ENCODE data around the gene RAET1E.
"Not testable (repeated sequence)": the region's sequence is repeated elsewhere in the genome, so short reads cannot be mapped to it uniquely, and the experiment has no call there.

RAET1E gene

DNA sequence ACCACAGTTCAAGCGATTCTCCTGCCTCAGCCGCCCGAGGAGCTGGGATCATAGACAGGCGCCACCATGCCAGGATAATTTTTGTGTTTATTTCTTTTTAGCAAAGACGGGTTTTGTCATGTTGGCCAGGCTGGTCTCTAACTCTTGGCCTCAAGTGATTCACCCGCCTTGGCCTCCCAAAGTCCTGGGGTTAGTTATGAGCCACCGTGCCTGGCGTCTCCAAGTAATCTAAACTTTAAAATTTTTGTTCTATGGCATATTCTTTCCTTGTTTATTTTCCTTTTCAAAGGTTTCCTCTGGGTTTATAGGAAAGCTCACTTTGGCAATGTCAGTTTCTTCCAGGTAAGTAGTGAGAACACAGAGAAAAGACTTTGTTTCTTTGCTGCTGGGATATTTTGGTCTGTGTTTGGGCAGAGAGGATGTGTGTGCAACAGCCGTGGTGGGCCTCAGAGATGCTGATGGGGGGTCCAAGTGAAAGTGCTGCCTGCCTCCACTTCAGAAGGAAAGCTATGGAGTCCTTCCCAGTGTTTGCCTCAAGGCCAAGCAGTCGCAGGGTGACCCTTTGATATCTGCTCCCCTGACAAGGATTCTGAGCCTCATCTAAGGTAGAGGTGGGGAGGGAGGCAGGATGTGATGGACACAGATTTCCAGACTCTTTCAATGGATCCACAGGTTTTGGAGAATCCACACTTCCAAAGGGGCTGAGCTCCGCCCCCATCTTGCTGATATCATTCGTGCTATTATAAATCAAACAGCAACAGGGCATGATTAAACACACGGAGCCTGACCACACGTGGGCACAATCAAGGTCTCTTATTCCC is 36.1 kb downstream of the RAET1E start:
- no peak for DNase-seq

DNA sequence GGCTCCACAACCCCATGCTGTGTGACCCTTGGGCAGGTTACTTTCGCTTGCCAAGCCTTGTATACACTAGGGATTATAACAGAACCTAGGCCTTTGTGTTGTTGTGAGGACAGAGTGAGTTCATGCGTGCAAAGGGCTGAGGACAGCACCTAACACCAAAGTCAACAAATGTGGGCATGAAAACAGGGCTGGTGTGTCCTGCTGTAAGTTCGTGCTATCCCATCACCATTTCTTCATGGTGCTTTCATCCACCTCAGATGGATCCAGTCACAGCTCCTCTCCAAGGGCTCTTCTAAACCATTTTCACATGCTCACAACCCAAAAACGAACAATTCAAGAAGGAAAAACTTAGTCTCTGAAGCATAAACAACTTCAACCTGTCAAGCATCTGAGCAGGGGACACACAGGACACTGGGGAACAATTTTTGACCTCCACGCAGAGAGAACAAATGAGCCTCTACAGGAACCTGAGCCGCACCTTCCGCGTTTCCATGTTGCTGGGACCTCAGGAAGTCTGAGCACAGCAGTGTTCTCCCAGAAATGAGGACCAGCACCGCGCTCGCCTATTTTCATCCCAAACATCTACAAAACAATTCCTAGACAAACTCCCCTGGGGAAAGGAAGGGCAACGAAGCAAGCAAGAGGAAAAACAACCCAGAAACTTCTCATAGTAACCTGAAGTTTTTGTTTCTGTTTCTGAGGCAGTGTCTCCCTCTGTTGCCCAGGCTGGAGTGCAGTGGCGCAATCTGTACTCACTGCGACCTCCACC is 36.9 kb downstream of the RAET1E start:
- no peak for DNase-seq

DNA sequence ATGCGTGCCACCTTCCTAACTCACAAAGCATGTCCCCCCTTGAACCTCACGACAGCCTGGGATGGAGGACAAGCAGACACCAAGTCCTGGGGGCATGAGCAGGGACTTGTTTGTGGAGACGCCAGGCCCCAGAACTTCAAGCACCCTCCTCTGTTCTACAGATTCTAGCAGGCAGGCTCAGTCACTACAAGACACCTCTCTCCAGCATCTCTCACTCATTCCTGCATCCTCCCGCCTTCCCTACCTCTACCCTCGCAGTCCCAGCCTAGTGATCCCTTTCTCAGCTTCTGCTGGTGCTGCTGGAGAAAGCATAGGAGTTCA is 37.4 kb downstream of the RAET1E start:
- no peak for DNase-seq

DNA sequence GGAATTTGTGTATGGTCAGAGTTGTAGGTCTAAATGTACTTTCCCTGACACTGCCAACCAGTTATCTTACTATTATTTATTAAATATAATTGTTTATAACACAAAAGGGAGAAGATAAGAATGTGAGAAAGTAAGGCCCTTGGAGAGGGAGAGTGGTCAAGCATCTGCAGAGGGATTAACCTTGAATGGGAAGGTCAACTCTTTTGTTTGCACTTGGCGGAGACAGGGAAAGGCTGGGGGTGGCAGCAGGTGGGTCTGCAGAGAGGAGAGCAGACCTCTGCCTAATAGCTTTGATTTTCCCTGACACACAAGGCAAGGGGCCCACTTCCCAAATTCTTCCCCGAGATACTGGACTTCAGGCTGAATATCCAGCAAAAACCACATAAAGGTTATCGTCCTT is 38.0 kb downstream of the RAET1E start:
- no peak for DNase-seq

DNA sequence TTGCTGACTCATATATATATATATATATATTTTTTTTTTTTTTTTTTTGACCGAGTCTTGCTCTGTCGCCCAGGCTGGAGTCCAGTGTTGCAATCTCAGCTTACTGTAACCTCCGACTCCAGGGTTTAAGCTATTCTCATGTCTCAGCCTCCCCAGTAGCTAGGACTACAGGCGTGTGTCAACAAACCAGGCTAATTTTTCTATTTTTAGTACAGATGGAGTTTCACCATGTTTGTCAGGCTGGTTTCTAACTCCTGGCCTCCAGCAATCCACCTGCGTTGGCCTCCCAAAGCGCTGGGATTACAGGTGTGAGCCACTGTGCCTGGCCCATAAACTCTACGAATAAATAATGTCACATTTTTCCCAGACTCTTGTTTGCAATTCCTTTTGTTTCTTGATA is 38.5 kb downstream of the RAET1E start:
- no peak for DNase-seq

DNA sequence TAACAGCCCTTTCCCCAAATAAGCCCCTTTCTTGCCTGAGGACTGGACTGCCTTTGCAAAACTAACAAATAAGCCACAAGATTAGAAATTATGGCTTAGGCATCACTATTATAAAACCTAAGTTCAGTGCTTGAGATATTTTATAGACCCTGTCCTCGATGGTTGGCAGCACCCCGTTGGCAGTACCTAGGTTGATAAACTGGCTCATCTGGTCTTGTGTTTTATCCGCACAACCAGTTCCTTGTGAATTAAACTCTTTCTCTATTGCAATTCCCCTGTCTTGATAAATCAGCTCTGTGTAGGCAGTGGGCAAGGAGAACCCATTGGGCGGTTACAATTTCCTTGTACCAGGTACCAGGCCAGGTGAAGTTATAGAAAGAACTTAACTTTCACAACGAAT is 40.4 kb downstream of the RAET1E start:
- no peak for DNase-seq

DNA sequence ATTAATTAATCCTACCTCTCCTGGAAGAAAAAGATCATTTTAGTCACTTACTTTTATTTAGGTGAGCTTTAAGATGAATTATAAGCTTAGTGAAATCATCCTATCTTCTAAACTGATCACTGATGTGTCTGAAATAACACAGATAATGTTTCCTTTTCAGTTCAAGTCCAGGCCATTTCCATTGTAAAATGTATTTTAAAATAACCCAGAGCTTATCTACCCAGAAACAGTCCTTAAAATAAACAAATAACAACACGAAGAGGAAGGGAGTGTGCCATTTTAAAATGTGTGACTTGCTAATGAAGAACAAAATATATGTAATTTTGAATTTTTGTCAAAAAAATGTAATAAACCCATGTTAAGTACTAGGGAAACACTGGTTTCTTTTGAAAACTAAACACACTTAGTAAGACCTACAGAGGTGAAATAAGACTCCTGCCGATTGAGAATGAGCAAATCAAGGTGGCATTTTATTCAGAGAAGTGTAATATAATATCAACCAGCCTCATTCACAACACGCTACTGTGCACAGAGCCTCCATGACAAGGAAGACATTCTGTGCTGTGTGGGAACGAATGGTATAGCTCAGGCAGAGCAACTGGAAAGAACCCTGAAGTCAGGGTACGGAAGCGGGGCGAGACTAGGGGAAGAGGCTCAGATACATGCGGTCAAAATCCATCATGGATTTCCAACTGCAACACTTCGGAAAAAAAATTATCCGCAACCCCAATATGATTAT is 41.5 kb downstream of the RAET1E start:
- DNase-seq, result no peak

DNA sequence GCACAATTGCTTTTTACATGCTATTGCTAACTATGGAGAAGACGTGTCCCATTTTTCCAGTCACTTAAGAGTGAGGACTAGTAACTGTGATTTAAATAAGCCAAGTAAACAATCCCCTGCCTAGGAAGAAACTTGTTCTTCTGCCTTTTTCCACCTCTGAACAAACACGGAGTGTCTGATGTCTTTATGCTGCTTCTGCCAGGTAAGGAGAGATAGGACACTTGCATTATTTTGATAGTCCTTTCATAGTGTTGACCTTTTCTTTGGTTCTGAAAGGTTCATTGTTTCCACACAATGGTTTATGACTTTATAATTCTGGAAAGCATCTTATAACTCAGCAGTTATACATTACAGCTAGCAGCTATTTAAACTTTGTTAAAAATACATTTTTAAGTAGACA is 42.2 kb downstream of the RAET1E start:
- DNase-seq, result no peak

DNA sequence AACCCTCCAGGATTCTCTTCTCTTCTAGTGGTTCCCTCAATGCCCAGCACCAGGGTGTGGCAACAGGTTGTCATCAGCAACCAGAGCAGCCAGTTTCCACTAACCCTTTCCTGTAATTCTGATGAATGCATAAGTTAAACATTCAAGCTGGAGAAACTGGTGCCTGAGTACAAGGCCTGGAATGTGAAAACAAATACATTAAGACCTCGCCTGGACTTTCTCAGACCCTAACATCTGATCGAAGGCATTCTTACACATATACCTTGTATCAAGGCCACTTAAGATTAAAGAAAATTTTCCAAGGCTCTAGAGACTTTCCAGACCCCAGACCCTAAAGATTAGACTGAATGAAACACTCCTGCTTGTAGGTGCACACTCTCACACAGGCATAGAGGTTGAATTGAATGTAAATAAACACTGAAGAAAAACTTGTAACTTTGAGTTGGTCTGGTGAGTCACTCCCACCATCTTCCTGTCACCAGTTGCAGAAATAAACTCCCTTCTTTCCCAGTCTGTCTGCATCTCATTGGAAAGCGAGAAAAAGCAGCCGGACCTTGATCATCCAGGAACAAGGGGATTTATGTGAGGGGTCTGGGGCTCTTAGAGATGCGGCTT is 42.8 kb downstream of the RAET1E start:
- no peak for DNase-seq

DNA sequence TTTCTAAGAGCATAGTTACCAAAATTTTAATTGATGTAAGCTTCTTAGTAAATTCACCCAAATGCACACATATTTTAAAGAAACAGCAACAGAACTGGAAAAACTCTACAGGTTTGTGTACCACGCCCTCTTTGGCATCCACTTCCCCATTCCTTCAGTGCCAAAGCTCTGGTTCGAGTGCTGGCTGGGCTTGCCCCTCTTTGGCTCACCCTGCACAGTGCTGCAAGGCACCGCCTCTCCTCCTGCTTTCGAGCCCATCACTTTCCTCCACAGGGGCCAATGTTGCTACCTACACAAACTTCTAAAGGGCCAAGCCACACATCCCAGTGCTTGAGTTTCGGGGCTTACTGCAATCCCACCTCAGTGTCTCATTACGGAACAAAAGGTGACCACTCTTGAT is 43.4 kb downstream of the RAET1E start:
- DNase-seq, result no peak

DNA sequence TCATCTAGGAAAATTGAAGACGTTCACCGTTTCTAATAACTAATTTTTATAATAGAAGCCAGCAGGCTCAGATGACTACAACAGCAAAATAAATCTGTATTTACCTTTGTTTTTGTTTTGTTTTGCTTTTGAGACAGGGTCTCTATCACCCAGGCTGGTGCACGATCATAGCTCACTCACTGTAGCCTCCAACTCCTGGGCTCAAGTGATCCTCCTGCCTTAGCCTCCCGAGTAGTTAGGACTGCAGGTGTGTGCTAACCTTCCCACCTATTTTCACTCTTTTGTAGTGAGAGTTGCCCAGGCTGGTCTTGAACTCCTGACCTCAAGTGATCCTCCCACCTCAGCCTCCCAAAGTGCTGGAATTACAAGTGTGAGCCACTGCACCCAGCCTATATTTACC is 43.9 kb downstream of the RAET1E start:
- not testable (repeated sequence) for DNase-seq

DNA sequence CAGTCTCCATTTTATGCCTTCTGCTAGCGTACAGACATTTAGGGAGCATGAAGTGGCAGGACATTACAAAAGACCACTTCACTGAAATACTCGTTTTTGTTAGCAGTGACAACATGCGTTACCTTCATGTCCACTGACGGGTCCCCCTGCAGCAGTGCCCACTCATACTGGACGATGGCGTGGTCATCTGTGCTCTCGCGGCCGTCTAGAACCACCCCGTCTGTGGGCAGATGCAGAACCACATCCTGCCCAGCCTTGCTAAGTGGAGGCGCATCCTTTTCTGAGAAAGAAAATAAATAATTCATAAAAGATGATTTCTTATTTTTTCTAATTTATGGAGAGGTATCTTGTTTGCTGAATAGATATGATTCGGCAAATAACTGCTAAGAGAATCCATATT is 45.0 kb downstream of the RAET1E start:
- DNase-seq, result no peak

DNA sequence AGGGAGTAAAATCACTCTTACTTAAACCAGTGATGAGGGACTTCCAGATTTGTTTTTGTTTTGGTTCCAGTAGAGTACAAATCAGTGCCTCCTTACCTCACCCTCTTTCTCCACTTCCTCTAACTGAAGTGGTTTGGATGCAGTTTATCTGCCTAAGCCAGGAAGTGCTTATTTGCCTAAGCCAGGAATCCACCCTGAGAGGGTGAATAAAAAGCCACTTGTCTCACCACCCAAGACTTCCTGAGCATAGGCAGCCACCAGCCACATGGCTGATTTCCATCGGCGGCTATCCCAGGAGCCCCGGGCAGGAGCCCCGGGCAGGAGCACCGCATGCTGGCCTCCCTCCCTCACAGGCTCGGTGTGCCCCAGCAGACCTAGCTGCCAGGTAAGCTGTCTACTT is 45.7 kb downstream of the RAET1E start:
- no peak for DNase-seq

DNA sequence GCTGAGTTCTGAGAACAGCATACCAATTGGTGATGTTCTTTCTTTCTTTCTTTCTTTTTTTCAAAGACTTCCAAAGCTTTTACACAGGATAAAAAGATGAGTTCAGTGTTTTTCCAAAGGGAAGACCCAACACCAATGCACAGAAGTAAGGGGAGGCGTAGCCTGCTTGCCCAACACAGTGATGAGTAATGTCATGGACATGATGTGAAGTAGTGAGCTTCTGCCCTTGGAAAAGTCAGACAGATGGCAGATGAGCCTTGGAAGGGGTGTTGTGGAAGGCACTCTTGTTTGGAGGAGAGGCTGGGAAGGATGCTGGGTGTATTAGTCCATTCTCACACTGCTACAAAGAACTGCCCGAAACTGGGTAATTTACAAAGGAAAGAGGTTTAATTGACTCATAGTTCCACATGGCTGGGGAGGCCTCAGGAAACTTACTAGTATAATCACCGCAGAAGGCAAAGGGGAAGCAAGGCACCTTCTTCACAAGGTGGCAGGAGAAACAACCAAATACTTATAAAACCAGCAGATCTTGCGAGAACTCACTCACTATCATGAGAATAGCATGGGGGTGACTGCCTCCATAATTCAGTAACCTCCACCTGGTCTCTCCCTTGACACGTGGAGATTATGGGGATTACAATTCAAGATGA is 46.3 kb downstream of the RAET1E start:
- DNase-seq, result no peak

DNA sequence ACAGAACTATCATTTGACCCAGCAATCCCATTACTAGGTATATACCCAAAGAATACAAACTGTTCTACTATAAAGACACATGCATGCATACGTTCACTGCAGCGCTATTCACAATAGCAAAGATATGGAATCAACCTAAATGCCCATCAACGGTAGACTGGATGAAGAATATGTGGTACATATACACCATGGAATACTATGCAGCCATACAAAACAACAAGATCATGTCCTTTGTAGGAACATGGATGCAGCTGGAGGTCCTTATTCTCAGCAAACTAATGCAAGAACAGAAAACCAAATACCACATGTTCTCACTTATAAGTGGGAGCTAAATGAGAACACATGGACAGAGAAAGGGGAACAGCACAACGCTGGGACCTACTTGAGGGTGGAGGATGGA is 49.6 kb downstream of the RAET1E start:
- not testable (repeated sequence) for DNase-seq
